HepG2 (cell line): Measurements from ENCODE around the gene OTUB2. TPM values are rescaled to one million over a fixed set of nuclear protein-coding genes. Genes with fewer than 3 reads are reported as not detected.

Experiments used
- ARNTL ChIP-seq: sonication (generic); formaldehyde crosslinking; IDR thresholded peaks from 2 replicates; pipeline ENCODE4 v1.4.0; 2020; ENCODE audit warnings: mild to moderate bottlenecking, missing genetic modification reagents
- DBP ChIP-seq: sonication (generic); formaldehyde crosslinking; IDR thresholded peaks from 2 replicates; pipeline ENCODE4 v1.4.0; 2020; ENCODE audit warnings: missing genetic modification reagents; ENCODE audit errors: not compliant biosample characterization
- ETS1 ChIP-seq: sonication (generic); formaldehyde crosslinking; IDR thresholded peaks from 2 replicates; pipeline ENCODE4 v1.4.0; 2020; ENCODE audit warnings: missing genetic modification reagents
- FOXO1 ChIP-seq: sonication (generic); formaldehyde crosslinking; IDR thresholded peaks from 2 replicates; pipeline ENCODE4 v1.4.0; 2020; ENCODE audit warnings: missing genetic modification reagents
- GATAD2A ChIP-seq: IDR thresholded peaks from 2 replicates; pipeline ENCODE4 v1.6.1; 2016
- HNRNPH1 ChIP-seq: fragments of 200-400 bp; formaldehyde crosslinking; optimal IDR thresholded peaks from 2 replicates; pipeline ENCODE3; 2017; ENCODE audit warnings: mild to moderate bottlenecking, low read depth, low read length
- HOMEZ ChIP-seq: IDR thresholded peaks from 2 replicates; pipeline ENCODE4 v1.6.1; 2016; ENCODE audit warnings: low read depth
- HOXA3 ChIP-seq: sonication (generic); formaldehyde crosslinking; IDR thresholded peaks from 2 replicates; pipeline ENCODE4 v1.5.0; 2020; ENCODE audit warnings: missing genetic modification reagents
- NFIC ChIP-seq: IDR thresholded peaks from 2 replicates; pipeline ENCODE4 v1.6.1; 2012; ENCODE audit warnings: mild to moderate bottlenecking, low read length, inconsistent platforms
- POLR2G ChIP-seq: fragments of 200-400 bp; formaldehyde crosslinking; IDR thresholded peaks from 2 replicates; pipeline ENCODE4 v1.6.1; 2018; ENCODE audit warnings: mild to moderate bottlenecking, low read depth, low read length, moderate library complexity
- SOX5 ChIP-seq: IDR thresholded peaks from 2 replicates; pipeline ENCODE4 v1.6.1; 2016; ENCODE audit warnings: borderline replicate concordance
- STAG1 ChIP-seq: sonication (generic); formaldehyde crosslinking; IDR thresholded peaks from 2 replicates; pipeline ENCODE4 v1.4.0; 2020; ENCODE audit warnings: missing genetic modification reagents
- TBX2 ChIP-seq: sonication (generic); formaldehyde crosslinking; IDR thresholded peaks from 2 replicates; pipeline ENCODE4 v1.5.0; 2020; ENCODE audit warnings: missing genetic modification reagents, mild to moderate bottlenecking, borderline replicate concordance
- ZNF276 ChIP-seq: sonication (generic); formaldehyde crosslinking; IDR thresholded peaks from 2 replicates; pipeline ENCODE4 v1.4.0; 2020; ENCODE audit warnings: mild to moderate bottlenecking, low read depth, missing genetic modification reagents
- ZNF296 ChIP-seq: sonication (generic); formaldehyde crosslinking; conservative IDR thresholded peaks from 2 replicates; pipeline ENCODE4 v1.5.0; 2020; ENCODE audit warnings: mild to moderate bottlenecking, missing genetic modification reagents
- ZNF616 ChIP-seq: sonication (generic); formaldehyde crosslinking; IDR thresholded peaks from 2 replicates; pipeline ENCODE4 v1.5.0; 2020; ENCODE audit warnings: low read depth, mild to moderate bottlenecking, missing genetic modification reagents
- ZNF639 ChIP-seq: conservative IDR thresholded peaks from 2 replicates; pipeline ENCODE4 v1.6.1; 2018; ENCODE audit warnings: missing genetic modification reagents
- ZNF674 ChIP-seq: sonication (generic); formaldehyde crosslinking; IDR thresholded peaks from 2 replicates; pipeline ENCODE4 v1.5.0; 2020; ENCODE audit warnings: low read depth, mild to moderate bottlenecking, missing genetic modification reagents
- ZSCAN21 ChIP-seq: sonication (generic); formaldehyde crosslinking; IDR thresholded peaks from 2 replicates; pipeline ENCODE4 v1.8.0; 2022; ENCODE audit warnings: mild to moderate bottlenecking, missing genetic modification reagents, moderate library complexity, borderline replicate concordance
- ZSCAN31 ChIP-seq: sonication (generic); formaldehyde crosslinking; IDR thresholded peaks from 2 replicates; pipeline ENCODE4 v1.5.0; 2020; ENCODE audit warnings: low read depth, mild to moderate bottlenecking, missing genetic modification reagents
- polyA plus RNA-seq, 8 experiments: library from polyadenylated mRNA; depleted of rRNA in 3 of 8; stranded (reverse) in 7 of 8; unstranded in 1 of 8; fragments of >200 nt; fragmentation: Illumina TruSeq in 4 of 8; extraction: Trizol in 4 of 8; gene quantifications; 2 replicates each; pipeline versions ENCODE4 v1.2.1 to v1.2.3, GENCODE V29; 2011 to 2016; ENCODE audit warnings: low read depth in 4 of 8, missing spikeins in 1 of 8, mixed read lengths in 1 of 8; ENCODE audit not compliant: insufficient read depth in 1 of 8
- total RNA-seq, 5 experiments: library from RNA; depleted of rRNA; stranded (reverse); fragments of >200 nt; fragmentation: Illumina TruSeq; extraction: Trizol; gene quantifications; 2 replicates each; pipeline ENCODE4 v1.2.3, GENCODE V29; 2016; ENCODE audit warnings: low read depth in 1 of 5

The OTUB2 gene
- total and polyA plus RNA-seq, 2 of the 13 experiments (the other 11 are each of a cell fraction or from before 2014, with no cell fraction given), result 2.2 to 2.4 TPM

- TF ChIP-seq ETS1 (CRISPR knock-in tag) (no peak), SOX5 (peak; percentile 47; the same call in 1 of the 2 replicates), ARNTL (CRISPR knock-in tag) (peak; percentile 53; the same call in 1 of the 2 replicates), DBP (CRISPR knock-in tag) (no peak), ZSCAN31 (CRISPR knock-in tag) (no peak), ZSCAN21 (CRISPR knock-in tag) (no peak), HNRNPH1 (no peak), STAG1 (CRISPR knock-in tag) (no peak), NFIC (no peak), ZNF276 (CRISPR knock-in tag) (0 out of 2 replicates have a peak, but pooled peaks have one; percentile 31), HOXA3 (no peak), POLR2G (0 out of 2 replicates have a peak, but pooled peaks have one; percentile 52), ZNF639 (CRISPR knock-in tag) (no peak), HOMEZ (no peak), FOXO1 (no peak), ZNF616 (no peak), TBX2 (CRISPR knock-in tag) (peak; percentile 52; the same call in 1 of the 2 replicates), ZNF674 (CRISPR knock-in tag) (no peak), GATAD2A (no peak), ZNF296 (CRISPR knock-in tag) (no peak)
These were observed 3.4 kb upstream of the OTUB2 start (continued) for GRCh38 chr14:94022532-94023411.
